Transverse colon (tissue), 4 donors: ENCODE results near the gene INO80B. TPM values are rescaled to one million over a fixed set of nuclear protein-coding genes. Genes with fewer than 3 reads are reported as not detected.

Experiments used
- DNase-seq: peaks from one replicate; pipeline ENCODE4 v3.0.0-alpha.2; 2019
- H3K27ac ChIP-seq, 4 donors: fragments of 200-600 bp; sonication (generic); 2 replicates each; pipeline ENCODE4 v1.5.1; 2016 to 2018; ENCODE audit warnings: inconsistent platforms in 4 of 4
- H3K27me3 ChIP-seq: fragments of 200-600 bp; sonication (generic); 2 replicates; pipeline ENCODE4 v1.5.1; 2017; ENCODE audit warnings: inconsistent platforms
- H3K36me3 ChIP-seq, 4 donors: fragments of 200-600 bp; sonication (generic); 2 replicates each; pipeline ENCODE4 v1.5.1; 2017 to 2019; ENCODE audit warnings: inconsistent platforms in 4 of 4
- H3K4me1 ChIP-seq, 4 donors: fragments of 200-600 bp; sonication (generic); 2 replicates each; pipeline ENCODE4 v1.5.1; 2017 to 2020; ENCODE audit warnings: inconsistent platforms in 4 of 4
- H3K4me3 ChIP-seq, 4 donors: fragments of 200-600 bp; sonication (generic); 1 replicate in 1 of 4; 2 replicates in 3 of 4; pipeline versions ENCODE4 v1.5.1 to v1.6.1; 2017 to 2019; ENCODE audit warnings: inconsistent platforms in 4 of 4
- H3K9me3 ChIP-seq, 2 donors: fragments of 200-600 bp; sonication (generic); 2 replicates each; pipeline ENCODE4 v1.5.1; 2017 to 2019; ENCODE audit warnings: inconsistent platforms in 2 of 2
- CTCF ChIP-seq, 5 experiments: fragments of 200-600 bp in 3 of 5; fragments of 450-650 bp in 2 of 5; sonication (generic) in 3 of 5; IDR thresholded peaks; 1 replicate in 2 of 5; 2 replicates in 3 of 5; pipeline ENCODE4 v1.5.1; 2016 to 2017; ENCODE audit warnings: antibody characterized with exemption in 5 of 5, inconsistent platforms in 3 of 5, mild to moderate bottlenecking in 2 of 5, moderate library complexity in 1 of 5
- EP300 ChIP-seq: sonication (generic); formaldehyde crosslinking; IDR thresholded peaks from one replicate; pipeline ENCODE4 v1.6.1; 2017; ENCODE audit warnings: antibody characterized with exemption, low read depth
- POLR2A ChIP-seq: fragments of 450-650 bp; IDR thresholded peaks from one replicate; pipeline ENCODE4 v1.6.1; 2016; ENCODE audit warnings: antibody characterized with exemption, mild to moderate bottlenecking, moderate library complexity
- POLR2AphosphoS5 ChIP-seq, 3 donors: sonication (generic); formaldehyde crosslinking; IDR thresholded peaks; one replicate each; pipeline ENCODE4 v1.6.1; 2016; ENCODE audit warnings: antibody characterized with exemption in 3 of 3
- WGBS, 2 donors: methylation state at CpG; one replicate each; pipeline ENCODE4 v1.1.5; 2018; ENCODE audit warnings: low coverage in 1 of 2; 5-methylcytosine and 5-hydroxymethylcytosine counted together
- in situ Hi-C, 4 donors: fragments of 200-750 bp; cut with MboI; loops; one replicate each; pipeline versions ENCODE4 v1.15.0 to v1.15.1; 2017; ENCODE audit warnings: low sequenced_read_pairs in 3 of 4, low pct_ligation_motif_present in 1 of 4, low pct_unique_long_range_greater_than_20kb in 1 of 4
- intact Hi-C: fragments of 100-400 bp; cut with DNase I; formaldehyde crosslinking; loops from one replicate; pipeline ENCODE4 v1.15.1; 2023; ENCODE audit warnings: low total_unique reads
- total RNA-seq, 4 donors: library from RNA; depleted of rRNA; stranded (reverse); fragments of >200 nt; gene quantifications; one replicate each; pipeline ENCODE4 v1.1.0, GENCODE V29; 2016

The INO80B gene
- total RNA-seq, 4 donors from 2014 or later, result 12.9 to 53.9 (median 34.5) TPM

DNA sequence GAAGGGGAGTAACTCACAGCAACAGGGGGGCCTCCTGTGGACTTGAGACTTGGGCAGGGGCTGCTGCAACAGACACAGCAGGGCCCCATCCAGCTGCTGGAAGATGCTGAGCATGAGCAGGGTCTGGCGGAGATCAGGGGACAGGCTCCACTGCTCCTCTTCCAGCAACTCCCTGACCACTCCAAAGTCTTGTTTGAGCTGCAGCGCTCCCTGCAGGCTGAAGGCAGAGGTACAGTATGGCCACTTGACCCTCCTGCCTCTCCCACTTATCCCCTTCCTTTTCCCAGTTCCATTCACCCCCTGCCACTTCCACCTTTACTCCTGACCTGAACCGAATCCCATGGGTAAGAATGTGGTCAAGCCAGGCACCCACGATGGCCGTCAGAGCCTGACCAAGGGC is 20.0 kb downstream of the INO80B start:
- TF ChIP-seq CTCF (IDR thresholded peaks at IDR 0.05), result peak in 1 of 5 experiments; percentile 3
- TF ChIP-seq POLR2A, result no peak
- no peak for TF ChIP-seq EP300
- no peak for TF ChIP-seq POLR2AphosphoS5 (IDR thresholded peaks at IDR 0.05)
- 67 to 93% methylated on average over 2 to 5 of the region's 5 CpGs for WGBS, 2 donors
- H3K9me3 ChIP-seq, result no peaks in the 10 kb centered on the region
- in situ Hi-C loops, result loop anchor here in 2 of 4 donors (25.0 kb wide), 1 partner anchor 112 kb away; no protein-coding TSS in a partner anchor
- DNase-seq, result no peak
- no peak overlapping the region for H3K4me3 ChIP-seq
- peaks cover 12 to 23% (median 15%) of the 10 kb centered on the region in 4 donors for H3K4me1 ChIP-seq
- no peaks in the 10 kb centered on the region for H3K27me3 ChIP-seq
- peaks cover 0 to 11% (median 0%) of the 10 kb centered on the region in 4 donors for H3K36me3 ChIP-seq
- intact Hi-C loops, result no loop called here
- no peak overlapping the region for H3K27ac ChIP-seq

DNA sequence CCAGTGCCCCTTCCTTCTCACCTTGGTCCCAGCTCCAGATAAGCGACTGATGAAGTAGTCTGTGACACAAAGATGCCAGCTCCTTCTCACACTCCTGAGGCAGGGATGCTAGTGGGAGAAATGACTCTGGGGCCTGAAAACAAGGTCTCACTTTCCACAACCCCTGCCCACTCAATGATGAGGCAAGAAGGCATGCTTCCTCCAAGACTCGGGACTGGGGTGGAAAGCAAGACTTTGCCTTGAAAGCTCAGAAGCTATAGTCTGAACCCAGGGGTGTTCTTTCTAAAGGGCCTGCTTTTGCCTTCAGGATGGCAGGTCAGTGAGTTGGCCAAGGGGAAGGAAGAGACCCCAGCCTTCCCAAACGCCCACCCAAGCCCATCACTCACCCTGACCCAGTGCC is 26.5 kb downstream of the INO80B start:
- Histone ChIP-seq H3K4me1 (peaks cover 15 to 29% (median 23%) of the 10 kb centered on the region in 4 donors), H3K36me3 (peaks cover 0 to 9% (median 4%) of the 10 kb centered on the region in 4 donors), H3K27me3 (no peaks in the 10 kb centered on the region), H3K27ac (peak overlapping the region; percentile 88 to 97 (median 94)), H3K4me3 (peak overlapping the region; percentile 72 to 88 (median 82)), H3K9me3 (no peaks in the 10 kb centered on the region)
- no peak for DNase-seq
- intact Hi-C loops (loop anchor here (5.0 kb wide), 1 partner anchor 106 kb away; no protein-coding TSS in a partner anchor), in situ Hi-C loops (loop anchor here in 3 of 4 donors (10.0 to 25.0 kb wide), 2 partner anchors 103 to 106 kb away; no protein-coding TSS in a partner anchor)
- 53% methylated on average over 3 of the region's 3 CpGs; no CpG with 5 or more reads in 1 of the 2 donors for WGBS, 2 donors
- TF ChIP-seq POLR2A, result no peak
- TF ChIP-seq CTCF (IDR thresholded peaks at IDR 0.05), result no peak
- TF ChIP-seq POLR2AphosphoS5 (IDR thresholded peaks at IDR 0.05), result no peak
- TF ChIP-seq EP300, result no peak

GRCh38 chr2:74481961-74482800 is 27.3 kb downstream of the INO80B start:
- peak; percentile 35 for DNase-seq
- peaks cover 0 to 11% (median 4%) of the 10 kb centered on the region in 4 donors for H3K36me3 ChIP-seq
- H3K4me1 ChIP-seq, result peaks cover 15 to 29% (median 23%) of the 10 kb centered on the region in 4 donors
- 2% methylated on average over 66 of the region's 80 CpGs; no CpG with 5 or more reads in 1 of the 2 donors for WGBS, 2 donors
- TF ChIP-seq POLR2AphosphoS5 (IDR thresholded peaks at IDR 0.05) (no peak), POLR2A (no peak), CTCF (IDR thresholded peaks at IDR 0.05) (no peak), EP300 (no peak)
- peak overlapping the region; percentile 72 to 88 (median 82) for H3K4me3 ChIP-seq
- intact Hi-C loops (loop anchor here (2.0 to 5.0 kb wide), 2 partner anchors 49 to 105 kb away; no protein-coding TSS in a partner anchor), in situ Hi-C loops (loop anchor here in 3 of 4 donors (10.0 to 25.0 kb wide), 2 partner anchors 103 to 105 kb away; no protein-coding TSS in a partner anchor)
- peak overlapping the region; percentile 88 to 97 (median 94) for H3K27ac ChIP-seq
- no peaks in the 10 kb centered on the region for H3K9me3 ChIP-seq
- H3K27me3 ChIP-seq, result no peaks in the 10 kb centered on the region
